Osteocyte (in vitro differentiated cells): ENCODE measurements around the gene LCMT1. TPM values are rescaled to one million over a fixed set of nuclear protein-coding genes. Genes with fewer than 3 reads are reported as not detected.

Experiments used
- DNase-seq: peaks from one replicate; pipeline ENCODE4 v3.0.0; 2021; ENCODE audit warnings: mixed read lengths; ENCODE audit not compliant: unreplicated experiment; ENCODE audit errors: extremely low spot score
- H3K27ac Mint-ChIP-seq: one replicate; pipeline ENCODE4 v1.8.0; 2021; ENCODE audit warnings: mild to moderate bottlenecking, mixed read lengths; ENCODE audit not compliant: unreplicated experiment
- H3K27me3 Mint-ChIP-seq: one replicate; pipeline ENCODE4 v1.8.0; 2021; ENCODE audit warnings: mixed read lengths; ENCODE audit not compliant: unreplicated experiment
- H3K36me3 Mint-ChIP-seq: one replicate; pipeline ENCODE4 v1.8.0; 2021; ENCODE audit warnings: mixed read lengths; ENCODE audit not compliant: unreplicated experiment
- H3K4me1 Mint-ChIP-seq: one replicate; pipeline ENCODE4 v1.8.0; 2021; ENCODE audit warnings: mixed read lengths; ENCODE audit not compliant: unreplicated experiment
- H3K4me3 Mint-ChIP-seq: one replicate; pipeline ENCODE4 v1.8.0; 2021; ENCODE audit warnings: mild to moderate bottlenecking, moderate library complexity, mixed read lengths; ENCODE audit not compliant: unreplicated experiment
- H3K9me3 Mint-ChIP-seq: one replicate; pipeline ENCODE4 v1.8.0; 2021; ENCODE audit warnings: mixed read lengths; ENCODE audit not compliant: unreplicated experiment
- CTCF ChIP-seq: fragments of 200-600 bp; sonication (generic); IDR thresholded peaks from 2 replicates; pipeline ENCODE4 v1.5.0; 2021; ENCODE audit warnings: antibody characterized with exemption, mild to moderate bottlenecking, moderate library complexity
- total RNA-seq: library from RNA; stranded (reverse); gene quantifications from 2 replicates; pipeline ENCODE4 v1.2.1, GENCODE V29; 2021

LCMT1 gene
- total RNA-seq, 1 donor from 2014 or later = 52.2 TPM

GRCh38 chr16:25198021-25198420 lies 86.5 kb downstream of the LCMT1 start:
- H3K27ac Mint-ChIP-seq = no peak overlapping the region
- H3K4me3 Mint-ChIP-seq = no peak overlapping the region
- no peaks in the 10 kb centered on the region for H3K27me3 Mint-ChIP-seq
- TF ChIP-seq CTCF = no peak
- no peak for DNase-seq
- no peaks in the 10 kb centered on the region for H3K4me1 Mint-ChIP-seq
- no peaks in the 10 kb centered on the region for H3K9me3 Mint-ChIP-seq
- no peaks in the 10 kb centered on the region for H3K36me3 Mint-ChIP-seq

GRCh38 chr16:25199457-25199856 lies 87.9 kb downstream of the LCMT1 start:
- DNase-seq = no peak
- Mint-ChIP-seq H3K9me3 (no peaks in the 10 kb centered on the region), H3K4me1 (no peaks in the 10 kb centered on the region), H3K27me3 (peaks cover 1% of the 10 kb centered on the region), H3K4me3 (no peak overlapping the region), H3K36me3 (no peaks in the 10 kb centered on the region), H3K27ac (no peak overlapping the region)
- TF ChIP-seq CTCF = no peak

DNA sequence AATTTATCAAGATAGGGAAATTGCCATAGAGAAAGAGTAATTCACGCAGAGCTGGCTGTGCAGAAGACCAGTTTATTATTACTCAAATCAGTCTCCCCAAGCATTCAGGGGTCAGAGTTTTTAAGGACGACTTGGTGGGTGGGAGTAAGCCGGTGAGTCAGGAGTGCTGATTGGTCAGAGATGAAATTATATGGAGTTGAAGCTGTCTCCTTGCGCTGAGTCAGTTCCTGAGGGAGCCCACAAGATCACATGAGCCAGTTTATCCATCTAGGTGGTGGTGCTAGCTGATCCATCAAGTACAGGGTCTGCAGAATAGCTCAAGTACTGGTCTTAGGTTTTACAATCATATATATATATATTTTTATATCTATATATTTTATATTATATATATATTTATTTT lies 99.2 kb downstream of the LCMT1 start:
- H3K36me3 Mint-ChIP-seq = peaks cover 2% of the 10 kb centered on the region
- TF ChIP-seq CTCF = no peak
- no peaks in the 10 kb centered on the region for H3K9me3 Mint-ChIP-seq
- H3K4me1 Mint-ChIP-seq = no peaks in the 10 kb centered on the region
- no peak overlapping the region for H3K27ac Mint-ChIP-seq
- peaks cover 8% of the 10 kb centered on the region for H3K27me3 Mint-ChIP-seq
- DNase-seq = no peak
- H3K4me3 Mint-ChIP-seq = no peak overlapping the region

GRCh38 chr16:25212636-25213035 lies 101.1 kb downstream of the LCMT1 start:
- Mint-ChIP-seq H3K4me3 (no peak overlapping the region), H3K27me3 (peaks cover 18% of the 10 kb centered on the region), H3K36me3 (peaks cover 2% of the 10 kb centered on the region), H3K9me3 (no peaks in the 10 kb centered on the region), H3K27ac (no peak overlapping the region), H3K4me1 (no peaks in the 10 kb centered on the region)
- TF ChIP-seq CTCF = no peak
- no peak for DNase-seq

GRCh38 chr16:25213709-25214397 lies 102.3 kb downstream of the LCMT1 start:
- Mint-ChIP-seq H3K27me3 (peaks cover 24% of the 10 kb centered on the region), H3K4me3 (no peak overlapping the region), H3K9me3 (no peaks in the 10 kb centered on the region), H3K4me1 (no peaks in the 10 kb centered on the region), H3K36me3 (peaks cover 2% of the 10 kb centered on the region), H3K27ac (no peak overlapping the region)
- TF ChIP-seq CTCF = no peak
- DNase-seq = no peak
